ENCODE measurements around the gene MCC. TPM values are rescaled to one million over a fixed set of nuclear protein-coding genes. Genes with fewer than 3 reads are reported as not detected.

Gene MCC
- polyA plus RNA-seq, 1 donor (not counting 4 experiments of a cell fraction or from before 2014, with no cell fraction given) = 24.6 TPM

DNA sequence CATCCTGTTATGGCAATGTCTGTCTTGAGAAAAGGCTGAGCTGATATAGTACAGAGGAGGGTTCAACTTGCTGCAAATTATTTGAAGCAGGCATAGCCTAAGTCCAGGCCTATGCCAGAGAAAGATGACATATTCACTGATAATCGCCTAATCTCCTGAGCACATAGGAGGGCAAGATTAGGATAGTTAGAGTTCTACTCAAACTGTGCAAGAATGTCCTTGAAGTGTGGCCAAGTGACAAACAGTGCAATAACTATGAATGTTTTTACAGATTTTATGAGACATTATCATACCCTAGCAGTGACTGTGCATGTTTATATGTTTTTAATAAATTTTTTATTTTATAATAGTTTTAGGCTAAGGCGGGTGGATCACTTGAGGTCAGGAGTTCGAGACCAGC is 149.6 kb downstream of the MCC start:
- no peaks in the 10 kb centered on the region for H4K20me1 ChIP-seq (ENCODE audit: control insufficient read depth, extremely low read depth, insufficient read depth, low read length)
- H3K9me1 ChIP-seq (ENCODE audit: control insufficient read depth, extremely low read depth, insufficient read depth, low read length) = no peaks in the 10 kb centered on the region
- no peak for TF ChIP-seq EZH2 (IDR thresholded peaks at IDR 0.05; ENCODE audit: low read length)
- TF ChIP-seq, protein P1, sequence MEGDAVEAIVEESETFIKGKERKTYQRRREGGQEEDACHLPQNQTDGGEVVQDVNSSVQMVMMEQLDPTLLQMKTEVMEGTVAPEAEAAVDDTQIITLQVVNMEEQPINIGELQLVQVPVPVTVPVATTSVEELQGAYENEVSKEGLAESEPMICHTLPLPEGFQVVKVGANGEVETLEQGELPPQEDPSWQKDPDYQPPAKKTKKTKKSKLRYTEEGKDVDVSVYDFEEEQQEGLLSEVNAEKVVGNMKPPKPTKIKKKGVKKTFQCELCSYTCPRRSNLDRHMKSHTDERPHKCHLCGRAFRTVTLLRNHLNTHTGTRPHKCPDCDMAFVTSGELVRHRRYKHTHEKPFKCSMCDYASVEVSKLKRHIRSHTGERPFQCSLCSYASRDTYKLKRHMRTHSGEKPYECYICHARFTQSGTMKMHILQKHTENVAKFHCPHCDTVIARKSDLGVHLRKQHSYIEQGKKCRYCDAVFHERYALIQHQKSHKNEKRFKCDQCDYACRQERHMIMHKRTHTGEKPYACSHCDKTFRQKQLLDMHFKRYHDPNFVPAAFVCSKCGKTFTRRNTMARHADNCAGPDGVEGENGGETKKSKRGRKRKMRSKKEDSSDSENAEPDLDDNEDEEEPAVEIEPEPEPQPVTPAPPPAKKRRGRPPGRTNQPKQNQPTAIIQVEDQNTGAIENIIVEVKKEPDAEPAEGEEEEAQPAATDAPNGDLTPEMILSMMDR (optimal IDR thresholded peaks at IDR 0.05 in 1 of 3, IDR thresholded peaks at IDR 0.05 in 1 of 3, conservative IDR thresholded peaks at IDR 0.05 in 1 of 3; ENCODE audit: extremely low read depth in 1 of 3, insufficient read depth in 2 of 3, low read length in 3 of 3) = no peak
- no peaks in the 10 kb centered on the region for H3K27me3 ChIP-seq (ENCODE audit: control insufficient read depth, extremely low read depth, insufficient read depth, low read length)
- dilution Hi-C loops (cut with MboI; ENCODE audit: extremely low pct_ligation_motif_present, low sequenced_read_pairs) = no loop called here
- H3K27ac ChIP-seq (ENCODE audit: control insufficient read depth, insufficient read depth, low read length) = no peak overlapping the region
- FAIRE-seq = no peak
- no peak overlapping the region for H3K4me3 ChIP-seq (ENCODE audit: control insufficient read depth in 2 of 3, extremely low read depth in 1 of 3, insufficient read depth in 2 of 3, low read depth in 1 of 3, low read length in 3 of 3)
- no peak overlapping the region for H3K4me2 ChIP-seq (ENCODE audit: control insufficient read depth, extremely low read depth, insufficient read depth, low read depth, low read length)
- H3K9ac ChIP-seq (ENCODE audit: control insufficient read depth, extremely low read depth, insufficient read depth, low read length) = no peak overlapping the region
- no peaks in the 10 kb centered on the region for H3K9me3 ChIP-seq (ENCODE audit: control insufficient read depth, low read depth, low read length)
- no peak for DNase-seq (ENCODE audit: low read depth, low spot score)
- no peaks in the 10 kb centered on the region for H3K4me1 ChIP-seq (ENCODE audit: control insufficient read depth, extremely low read depth, insufficient read depth, low read length)
- no peak overlapping the region for H2AFZ ChIP-seq (ENCODE audit: control insufficient read depth, low read length)
- H3K79me2 ChIP-seq (ENCODE audit: control insufficient read depth, insufficient read depth, low read length) = no peaks in the 10 kb centered on the region
- H3K36me3 ChIP-seq (ENCODE audit: control insufficient read depth in 2 of 2, extremely low read depth in 1 of 2, insufficient read depth in 2 of 2, low read length in 2 of 2) = peaks cover 0 to 7% of the 10 kb centered on the region in 2 experiments

DNA sequence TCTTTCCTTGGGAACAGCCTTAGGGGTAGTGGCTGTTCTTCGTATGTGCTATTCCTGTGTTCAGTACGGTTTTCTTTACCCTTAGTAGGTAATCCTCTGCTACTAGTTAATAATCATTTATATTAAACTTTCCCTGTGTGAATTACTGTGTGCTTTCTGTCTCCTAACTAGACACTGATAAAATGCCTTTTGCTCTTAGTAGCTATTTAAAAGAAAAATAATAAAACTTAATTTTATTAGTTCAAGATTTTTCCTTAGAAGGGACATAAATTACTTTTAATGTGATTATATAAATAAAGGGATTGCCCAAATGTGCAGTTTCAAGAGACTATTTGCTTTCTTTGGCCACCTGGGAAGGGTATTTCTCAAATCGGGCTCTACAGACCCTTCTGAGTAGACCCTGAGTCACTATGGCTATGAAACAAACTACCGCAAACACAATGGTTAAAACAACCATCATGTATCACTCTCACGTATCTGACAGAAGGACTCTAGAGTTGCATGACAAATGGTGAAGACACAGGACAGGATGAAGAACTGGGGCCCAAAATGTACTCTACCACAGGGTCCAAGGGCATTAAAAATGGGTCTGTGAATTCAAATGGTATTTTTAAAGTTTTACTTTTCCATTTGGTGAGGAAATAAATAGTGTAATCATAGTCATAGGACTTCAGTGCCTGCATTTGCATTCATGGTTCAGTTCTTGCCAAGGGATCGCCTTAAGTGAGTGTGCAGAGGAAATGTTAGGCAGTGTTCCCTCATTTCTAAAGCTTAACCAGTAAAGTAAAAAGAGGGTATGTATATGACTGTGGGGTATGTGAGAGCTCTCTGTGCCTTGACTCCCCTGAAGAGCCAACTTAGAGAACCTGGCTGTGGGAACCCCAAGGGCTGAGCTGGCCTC is 150.5 kb downstream of the MCC start:
- Histone ChIP-seq H3K4me3 (ENCODE audit: control insufficient read depth in 2 of 3, extremely low read depth in 1 of 3, insufficient read depth in 2 of 3, low read depth in 1 of 3, low read length in 3 of 3) (no peak overlapping the region), H3K4me1 (ENCODE audit: control insufficient read depth, extremely low read depth, insufficient read depth, low read length) (no peaks in the 10 kb centered on the region), H2AFZ (ENCODE audit: control insufficient read depth, low read length) (no peak overlapping the region), H3K36me3 (ENCODE audit: control insufficient read depth in 2 of 2, extremely low read depth in 1 of 2, insufficient read depth in 2 of 2, low read length in 2 of 2) (peaks cover 0 to 7% of the 10 kb centered on the region in 2 experiments), H3K27me3 (ENCODE audit: control insufficient read depth, extremely low read depth, insufficient read depth, low read length) (no peaks in the 10 kb centered on the region), H3K9me3 (ENCODE audit: control insufficient read depth, low read depth, low read length) (no peaks in the 10 kb centered on the region), H4K20me1 (ENCODE audit: control insufficient read depth, extremely low read depth, insufficient read depth, low read length) (no peaks in the 10 kb centered on the region), H3K79me2 (ENCODE audit: control insufficient read depth, insufficient read depth, low read length) (no peaks in the 10 kb centered on the region), H3K9ac (ENCODE audit: control insufficient read depth, extremely low read depth, insufficient read depth, low read length) (no peak overlapping the region), H3K27ac (ENCODE audit: control insufficient read depth, insufficient read depth, low read length) (no peak overlapping the region), H3K9me1 (ENCODE audit: control insufficient read depth, extremely low read depth, insufficient read depth, low read length) (no peaks in the 10 kb centered on the region), H3K4me2 (ENCODE audit: control insufficient read depth, extremely low read depth, insufficient read depth, low read depth, low read length) (no peak overlapping the region)
- dilution Hi-C loops (cut with MboI; ENCODE audit: extremely low pct_ligation_motif_present, low sequenced_read_pairs) = no loop called here
- FAIRE-seq (no peak), DNase-seq (ENCODE audit: low read depth, low spot score) (no peak)
- no peak for TF ChIP-seq EZH2 (IDR thresholded peaks at IDR 0.05; ENCODE audit: low read length)
- TF ChIP-seq, protein P1 (optimal IDR thresholded peaks at IDR 0.05 in 1 of 3, IDR thresholded peaks at IDR 0.05 in 1 of 3, conservative IDR thresholded peaks at IDR 0.05 in 1 of 3; ENCODE audit: extremely low read depth in 1 of 3, insufficient read depth in 2 of 3, low read length in 3 of 3) = no peak
